Gastroesophageal sphincter (tissue), 3 donors: ENCODE data around the gene MMP17.

Experiments used
- EP300 ChIP-seq: sonication (generic); formaldehyde crosslinking; IDR thresholded peaks from one replicate; pipeline ENCODE4 v1.6.1; 2017; ENCODE audit warnings: antibody characterized with exemption, mild to moderate bottlenecking
- POLR2A ChIP-seq, 2 donors: fragments of 450-650 bp; IDR thresholded peaks; one replicate each; pipeline ENCODE4 v1.6.1; 2017; ENCODE audit warnings: antibody characterized with exemption in 2 of 2, mild to moderate bottlenecking in 2 of 2, moderate library complexity in 1 of 2
- POLR2AphosphoS5 ChIP-seq: sonication (generic); formaldehyde crosslinking; IDR thresholded peaks from one replicate; pipeline ENCODE4 v1.6.1; 2017; ENCODE audit warnings: antibody characterized with exemption
- TF ChIP-seq, protein P1 (sequence below), 4 experiments: fragments of 200-600 bp in 2 of 4; fragments of 450-650 bp in 2 of 4; sonication (generic) in 1 of 4; IDR thresholded peaks; one replicate each; pipeline ENCODE4 v1.5.1; 2017 to 2019; ENCODE audit warnings: antibody characterized with exemption in 4 of 4, mild to moderate bottlenecking in 2 of 4, moderate library complexity in 2 of 4

- TF ChIP-seq, protein P1, sequence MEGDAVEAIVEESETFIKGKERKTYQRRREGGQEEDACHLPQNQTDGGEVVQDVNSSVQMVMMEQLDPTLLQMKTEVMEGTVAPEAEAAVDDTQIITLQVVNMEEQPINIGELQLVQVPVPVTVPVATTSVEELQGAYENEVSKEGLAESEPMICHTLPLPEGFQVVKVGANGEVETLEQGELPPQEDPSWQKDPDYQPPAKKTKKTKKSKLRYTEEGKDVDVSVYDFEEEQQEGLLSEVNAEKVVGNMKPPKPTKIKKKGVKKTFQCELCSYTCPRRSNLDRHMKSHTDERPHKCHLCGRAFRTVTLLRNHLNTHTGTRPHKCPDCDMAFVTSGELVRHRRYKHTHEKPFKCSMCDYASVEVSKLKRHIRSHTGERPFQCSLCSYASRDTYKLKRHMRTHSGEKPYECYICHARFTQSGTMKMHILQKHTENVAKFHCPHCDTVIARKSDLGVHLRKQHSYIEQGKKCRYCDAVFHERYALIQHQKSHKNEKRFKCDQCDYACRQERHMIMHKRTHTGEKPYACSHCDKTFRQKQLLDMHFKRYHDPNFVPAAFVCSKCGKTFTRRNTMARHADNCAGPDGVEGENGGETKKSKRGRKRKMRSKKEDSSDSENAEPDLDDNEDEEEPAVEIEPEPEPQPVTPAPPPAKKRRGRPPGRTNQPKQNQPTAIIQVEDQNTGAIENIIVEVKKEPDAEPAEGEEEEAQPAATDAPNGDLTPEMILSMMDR (IDR thresholded peaks at IDR 0.05): no peak
- no peak for TF ChIP-seq POLR2AphosphoS5
- TF ChIP-seq POLR2A (IDR thresholded peaks at IDR 0.05): no peak
- no peak for TF ChIP-seq EP300
Observed at GRCh38 chr12:131845121-131845520, 16.9 kb downstream of the MMP17 start.
